Ovary (tissue), 3 donors: ENCODE measurements around the gene CCNG1.

Source experiments
- CTCF ChIP-seq, 3 donors: fragments of 450-650 bp in 2 of 3; fragments of 200-600 bp in 1 of 3; IDR thresholded peaks; one replicate each; pipeline versions ENCODE4 v1.5.1 to v1.8.0; 2016 to 2022; ENCODE audit warnings: antibody characterized with exemption in 3 of 3, mild to moderate bottlenecking in 1 of 3
- EP300 ChIP-seq: sonication (generic); formaldehyde crosslinking; IDR thresholded peaks from one replicate; pipeline ENCODE4 v1.6.1; 2017; ENCODE audit warnings: antibody characterized with exemption
- POLR2A ChIP-seq: fragments of 450-650 bp; IDR thresholded peaks from one replicate; pipeline ENCODE4 v1.6.1; 2017; ENCODE audit warnings: antibody characterized with exemption, mild to moderate bottlenecking, moderate library complexity
- donor health status: DM: no; HTN: no; CAD: no.

GRCh38 chr5:163409384-163409783, 28.0 kb upstream of the CCNG1 start:
- no peak for TF ChIP-seq POLR2A
- no peak for TF ChIP-seq CTCF (IDR thresholded peaks at IDR 0.05)
- TF ChIP-seq EP300, result no peak
